MM.1S (cell line): ENCODE results near the gene RALGPS2.

Source experiments
- EZH2 ChIP-seq: fragments of 300-600 bp; sonication (generic); optimal IDR thresholded peaks from 2 replicates; pipeline ENCODE3; 2017; ENCODE audit warnings: low read depth, mild to moderate bottlenecking, antibody characterized with exemption, low read length, mixed read lengths
- TF ChIP-seq, protein P1 (sequence below): fragments of 300-600 bp; sonication (generic); IDR thresholded peaks from 2 replicates; pipeline ENCODE4 v1.5.1; 2016; ENCODE audit warnings: antibody characterized with exemption, low read length, mixed read lengths

DNA sequence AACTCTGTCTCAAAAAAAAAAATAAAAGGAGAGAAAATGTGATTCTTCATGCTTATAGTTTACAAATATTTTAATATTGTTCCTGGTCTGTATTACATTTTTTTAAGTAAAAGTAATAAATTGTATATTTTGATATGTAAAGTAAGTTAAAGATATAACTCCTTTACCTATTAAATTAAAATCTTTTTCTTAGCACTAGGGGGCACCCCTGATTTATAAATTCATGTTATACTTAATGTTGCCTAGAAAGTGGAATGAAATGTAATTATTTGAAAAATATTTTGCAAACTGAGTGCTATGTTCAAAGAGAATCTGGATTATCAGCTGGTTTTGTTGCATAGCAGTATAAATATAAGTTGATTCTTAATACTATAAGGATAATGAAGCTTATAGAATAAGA lies 49.2 kb downstream of the RALGPS2 start:
- TF ChIP-seq, protein P1, sequence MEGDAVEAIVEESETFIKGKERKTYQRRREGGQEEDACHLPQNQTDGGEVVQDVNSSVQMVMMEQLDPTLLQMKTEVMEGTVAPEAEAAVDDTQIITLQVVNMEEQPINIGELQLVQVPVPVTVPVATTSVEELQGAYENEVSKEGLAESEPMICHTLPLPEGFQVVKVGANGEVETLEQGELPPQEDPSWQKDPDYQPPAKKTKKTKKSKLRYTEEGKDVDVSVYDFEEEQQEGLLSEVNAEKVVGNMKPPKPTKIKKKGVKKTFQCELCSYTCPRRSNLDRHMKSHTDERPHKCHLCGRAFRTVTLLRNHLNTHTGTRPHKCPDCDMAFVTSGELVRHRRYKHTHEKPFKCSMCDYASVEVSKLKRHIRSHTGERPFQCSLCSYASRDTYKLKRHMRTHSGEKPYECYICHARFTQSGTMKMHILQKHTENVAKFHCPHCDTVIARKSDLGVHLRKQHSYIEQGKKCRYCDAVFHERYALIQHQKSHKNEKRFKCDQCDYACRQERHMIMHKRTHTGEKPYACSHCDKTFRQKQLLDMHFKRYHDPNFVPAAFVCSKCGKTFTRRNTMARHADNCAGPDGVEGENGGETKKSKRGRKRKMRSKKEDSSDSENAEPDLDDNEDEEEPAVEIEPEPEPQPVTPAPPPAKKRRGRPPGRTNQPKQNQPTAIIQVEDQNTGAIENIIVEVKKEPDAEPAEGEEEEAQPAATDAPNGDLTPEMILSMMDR: peak; percentile 41
- no peak for TF ChIP-seq EZH2
